PFSK-1 (cell line): Measurements from ENCODE around the gene PTPRA.

Experiments
- POLR2AphosphoS5 ChIP-seq: IDR thresholded peaks from 2 replicates; pipeline ENCODE4 v1.6.1; 2012; ENCODE audit warnings: low read depth, mild to moderate bottlenecking, control low read depth, low read length, moderate library complexity
- REST ChIP-seq, 2 experiments: IDR thresholded peaks; 2 replicates each; pipeline versions ENCODE4 v1.6.1 to v1.8.0; 2011 to 2012; ENCODE audit warnings: low read depth in 2 of 2, low read length in 2 of 2, control low read depth in 1 of 2, inconsistent platforms in 1 of 2, mild to moderate bottlenecking in 1 of 2, moderate library complexity in 1 of 2; ENCODE audit not compliant: insufficient read depth in 1 of 2
- SIN3A ChIP-seq: IDR thresholded peaks from 2 replicates; pipeline ENCODE4 v1.6.1; 2012; ENCODE audit warnings: mild to moderate bottlenecking, low read length, moderate library complexity, borderline replicate concordance; ENCODE audit not compliant: insufficient read depth
- TAF1 ChIP-seq: IDR thresholded peaks from 2 replicates; pipeline ENCODE4 v1.6.1; 2012; ENCODE audit warnings: low read length, control low read depth, borderline replicate concordance; ENCODE audit not compliant: insufficient read depth

GRCh38 chr20:2892376-2892775 is 19.1 kb downstream of the PTPRA start:
- TF ChIP-seq POLR2AphosphoS5: no peak
- no peak for TF ChIP-seq TAF1
- no peak for TF ChIP-seq REST (IDR thresholded peaks at IDR 0.05; ENCODE audit: insufficient read depth in 1 of 2, low read depth in 2 of 2, low read length in 2 of 2)
- no peak for TF ChIP-seq SIN3A
